Natural killer cell (primary cell): Measurements from ENCODE around the gene PEX11G. TPM values are rescaled to one million over a fixed set of nuclear protein-coding genes. Genes with fewer than 3 reads are reported as not detected.
A peak's percentile ranks its signal among the peaks of the same experiment; 100 is the strongest.

Experiments used
- ATAC-seq, 3 donors: fragments of 150-1000 bp in 2 of 3; fragments of 200-7000 bp in 1 of 3; cut with Tn5 transposase; 1 replicate in 1 of 3; 2 replicates in 2 of 3; pipeline ENCODE4 v1.10.0; 2021; ENCODE audit warnings: mild to moderate bottlenecking in 2 of 3, moderate library complexity in 2 of 3
- DNase-seq, 2 donors: peaks; one replicate each; pipeline versions ENCODE4 v3.0.0 to v3.0.0-alpha.2; 2013 to 2021; ENCODE audit warnings: mixed read lengths in 1 of 2
- H3K27ac ChIP-seq: one replicate; pipeline ENCODE4 v1.5.1; 2013; ENCODE audit warnings: mild to moderate bottlenecking, low read length
- H3K27me3 ChIP-seq: one replicate; pipeline ENCODE4 v1.6.1; 2013; ENCODE audit warnings: low read length; ENCODE audit not compliant: control insufficient read depth, insufficient read depth
- H3K36me3 ChIP-seq: one replicate; pipeline ENCODE4 v1.6.1; 2013; ENCODE audit warnings: low read length; ENCODE audit not compliant: control insufficient read depth, insufficient read depth
- H3K4me1 ChIP-seq: one replicate; pipeline ENCODE4 v1.6.1; 2013; ENCODE audit warnings: low read length; ENCODE audit not compliant: control insufficient read depth, insufficient read depth
- H3K4me3 ChIP-seq: one replicate; pipeline ENCODE4 v1.5.1; 2013; ENCODE audit warnings: low read length
- H3K9me3 ChIP-seq: one replicate; pipeline ENCODE4 v1.6.1; 2013; ENCODE audit warnings: low read length; ENCODE audit not compliant: control insufficient read depth, insufficient read depth
- H3K27ac Mint-ChIP-seq, 2 donors: one replicate each; pipeline ENCODE4 v1.8.0; 2022; ENCODE audit warnings: mild to moderate bottlenecking in 2 of 2, mixed read lengths in 2 of 2, moderate library complexity in 1 of 2
- H3K27me3 Mint-ChIP-seq, 2 donors: one replicate each; pipeline ENCODE4 v1.8.0; 2022; ENCODE audit warnings: low read depth in 2 of 2, mixed read lengths in 2 of 2
- H3K36me3 Mint-ChIP-seq: one replicate; pipeline ENCODE4 v1.8.0; 2022; ENCODE audit warnings: mixed read lengths
- H3K4me1 Mint-ChIP-seq, 2 donors: one replicate each; pipeline ENCODE4 v1.8.0; 2022; ENCODE audit warnings: mixed read lengths in 2 of 2
- H3K4me3 Mint-ChIP-seq: one replicate; pipeline ENCODE4 v1.8.0; 2022; ENCODE audit warnings: mild to moderate bottlenecking, moderate library complexity, mixed read lengths
- H3K9me3 Mint-ChIP-seq, 2 donors: one replicate each; pipeline ENCODE4 v1.8.0; 2022; ENCODE audit warnings: mixed read lengths in 2 of 2
- CTCF ChIP-seq: fragments of 200-600 bp; IDR thresholded peaks from one replicate; pipeline ENCODE4 v1.8.0; 2022; ENCODE audit warnings: antibody characterized with exemption
- WGBS: methylation state at CpG from one replicate; pipeline ENCODE4 v1.1.7; 2013; ENCODE audit warnings: missing lambda C conversion rate; ENCODE audit not compliant: insufficient coverage; 5-methylcytosine and 5-hydroxymethylcytosine counted together
- intact Hi-C: fragments of 100-400 bp; cut with micrococcal nuclease; formaldehyde crosslinking; loops from one replicate; pipeline ENCODE4 v1.14.2; 2022
- total RNA-seq, 4 donors: library from RNA; stranded (reverse); fragments of 120-200 nt in 1 of 4; gene quantifications; one replicate each; pipeline versions ENCODE4 v1.2.3 to v1.2.4, GENCODE V29; 2013 to 2022

Gene PEX11G
- total RNA-seq, 3 donors from 2014 or later (not counting 1 experiment from before 2014, with no cell fraction given), result 0.33 to 1.5 TPM; not detected in 1

- H3K27me3 Mint-ChIP-seq, result peaks cover 0 to 6% of the 10 kb centered on the region in 2 donors
- no peaks in the 10 kb centered on the region for H3K36me3 Mint-ChIP-seq
- peaks cover 7 to 17% of the 10 kb centered on the region in 2 donors for H3K4me1 Mint-ChIP-seq
- Histone ChIP-seq H3K4me3 (no peak overlapping the region), H3K27ac (no peak overlapping the region), H3K4me1 (peaks cover 12% of the 10 kb centered on the region), H3K9me3 (no peaks in the 10 kb centered on the region), H3K27me3 (no peaks in the 10 kb centered on the region), H3K36me3 (no peaks in the 10 kb centered on the region)
- WGBS, result 92% methylated on average over 5 of the region's 6 CpGs
- no peak overlapping the region for H3K27ac Mint-ChIP-seq
- no peak for TF ChIP-seq CTCF
- intact Hi-C loops, result no loop called here
- no peak for DNase-seq
- H3K4me3 Mint-ChIP-seq, result no peak overlapping the region
- ATAC-seq, result no peak
- H3K9me3 Mint-ChIP-seq, result no peaks in the 10 kb centered on the region
Observed at GRCh38 chr19:7512400-7512851, 23.6 kb upstream of the PEX11G start.

- no peak for TF ChIP-seq CTCF
- Mint-ChIP-seq H3K36me3 (no peaks in the 10 kb centered on the region), H3K27me3 (peaks cover 0 to 10% of the 10 kb centered on the region in 2 donors), H3K4me3 (no peak overlapping the region), H3K27ac (no peak overlapping the region), H3K9me3 (no peaks in the 10 kb centered on the region), H3K4me1 (peaks cover 0 to 22% of the 10 kb centered on the region in 2 donors)
- Histone ChIP-seq H3K4me3 (no peak overlapping the region), H3K9me3 (peaks cover 3% of the 10 kb centered on the region), H3K4me1 (peaks cover 15% of the 10 kb centered on the region), H3K36me3 (no peaks in the 10 kb centered on the region), H3K27me3 (peaks cover 13% of the 10 kb centered on the region), H3K27ac (no peak overlapping the region)
- 60% methylated on average over 3 of the region's 3 CpGs for WGBS
- ATAC-seq, result no peak
- peak in 1 of 2 donors; percentile 43 for DNase-seq
- intact Hi-C loops, result no loop called here
Observed at GRCh38 chr19:7509625-7510024, 20.8 kb upstream of the PEX11G start.

- Mint-ChIP-seq H3K27ac (no peak overlapping the region), H3K27me3 (peaks cover 0 to 10% of the 10 kb centered on the region in 2 donors), H3K36me3 (no peaks in the 10 kb centered on the region), H3K4me1 (peaks cover 0 to 22% of the 10 kb centered on the region in 2 donors), H3K9me3 (no peaks in the 10 kb centered on the region), H3K4me3 (no peak overlapping the region)
- peaks cover 15% of the 10 kb centered on the region for H3K27me3 ChIP-seq
- H3K36me3 ChIP-seq, result no peaks in the 10 kb centered on the region
- no peak overlapping the region for H3K27ac ChIP-seq
- intact Hi-C loops, result no loop called here
- 49% methylated on average over 11 of the region's 11 CpGs for WGBS
- peaks cover 3% of the 10 kb centered on the region for H3K9me3 ChIP-seq
- H3K4me1 ChIP-seq, result peaks cover 15% of the 10 kb centered on the region
- no peak for DNase-seq
- H3K4me3 ChIP-seq, result no peak overlapping the region
- peak in 2 of 3 donors; percentile 58 to 67 for ATAC-seq
- TF ChIP-seq CTCF, result no peak
Observed at GRCh38 chr19:7507884-7508283, 19.0 kb upstream of the PEX11G start.
